CD4-positive, alpha-beta memory T cell (primary cell): ENCODE results near the gene PPP1R1C. TPM values are rescaled to one million over a fixed set of nuclear protein-coding genes. Genes with fewer than 3 reads are reported as not detected.

Experiments
- CTCF ChIA-PET: fragments of 350-600 bp; sonication (Branson Sonifier 250); formaldehyde crosslinking; loops from one replicate; lab custom pipeline; 2021; ENCODE audit warnings: inconsistent platforms; ENCODE audit not compliant: partially characterized antibody; lab: Charles Lee
- POLR2A ChIA-PET: fragments of 350-600 bp; sonication (Branson Sonifier 250); formaldehyde crosslinking; loops from one replicate; lab custom pipeline; 2021; ENCODE audit not compliant: partially characterized antibody; lab: Charles Lee
- DNase-seq, 5 donors: peaks; one replicate each; pipeline versions ENCODE4 v3.0.0 to v3.0.0-alpha.2; 2020 to 2022; ENCODE audit warnings: mixed read lengths in 1 of 5
- H3K27ac ChIP-seq: one replicate; pipeline ENCODE4 v1.7.0; 2013; ENCODE audit warnings: low read depth, low read length
- H3K27me3 ChIP-seq: 2 replicates; pipeline ENCODE4 v1.7.0; 2013; ENCODE audit warnings: mild to moderate bottlenecking, low read length, moderate library complexity; ENCODE audit not compliant: insufficient read depth
- H3K36me3 ChIP-seq: 2 replicates; pipeline ENCODE4 v1.7.0; 2013; ENCODE audit warnings: mild to moderate bottlenecking, low read length, moderate library complexity; ENCODE audit not compliant: insufficient read depth
- H3K4me1 ChIP-seq: 2 replicates; pipeline ENCODE4 v1.7.0; 2013; ENCODE audit warnings: mild to moderate bottlenecking, low read length, moderate library complexity; ENCODE audit not compliant: insufficient read depth
- H3K4me3 ChIP-seq, 2 donors: one replicate each; pipeline ENCODE4 v1.7.0; 2013; ENCODE audit warnings: low read length in 2 of 2, mild to moderate bottlenecking in 1 of 2
- H3K9me3 ChIP-seq, 2 donors: one replicate each; pipeline ENCODE4 v1.7.0; 2013; ENCODE audit warnings: low read length in 2 of 2, control low read depth in 1 of 2; ENCODE audit not compliant: control insufficient read depth in 1 of 2
- H3K27ac Mint-ChIP-seq, 7 donors: one replicate each; pipeline ENCODE4 v1.8.0; 2020 to 2021; ENCODE audit warnings: mixed read lengths in 7 of 7, mild to moderate bottlenecking in 6 of 7, inconsistent platforms in 3 of 7, moderate library complexity in 3 of 7
- H3K27me3 Mint-ChIP-seq, 2 donors: one replicate each; pipeline ENCODE4 v1.8.0; 2020 to 2021; ENCODE audit warnings: mixed read lengths in 2 of 2
- H3K36me3 Mint-ChIP-seq, 2 donors: one replicate each; pipeline ENCODE4 v1.8.0; 2020 to 2021; ENCODE audit warnings: mixed read lengths in 2 of 2, inconsistent platforms in 1 of 2, mild to moderate bottlenecking in 1 of 2
- H3K4me1 Mint-ChIP-seq, 4 donors: one replicate each; pipeline ENCODE4 v1.8.0; 2020 to 2021; ENCODE audit warnings: mixed read lengths in 4 of 4, mild to moderate bottlenecking in 1 of 4
- H3K4me3 Mint-ChIP-seq, 8 donors: one replicate each; pipeline ENCODE4 v1.8.0; 2020 to 2021; ENCODE audit warnings: mixed read lengths in 8 of 8, mild to moderate bottlenecking in 7 of 8, moderate library complexity in 6 of 8, inconsistent platforms in 3 of 8
- H3K9me3 Mint-ChIP-seq, 8 donors: one replicate each; pipeline ENCODE4 v1.8.0; 2020 to 2021; ENCODE audit warnings: mixed read lengths in 8 of 8, mild to moderate bottlenecking in 5 of 8, inconsistent platforms in 3 of 8, moderate library complexity in 1 of 8
- intact Hi-C: fragments of 100-400 bp; cut with micrococcal nuclease; formaldehyde crosslinking; loops from one replicate; pipeline ENCODE4 v1.15.1; 2023
- polyA plus RNA-seq, 2 donors: library from polyadenylated mRNA; unstranded; fragments of 300-500 nt; fragmentation: Illumina TruSeq; gene quantifications; one replicate each; pipeline ENCODE4 v1.2.3, GENCODE V29; 2021
- total RNA-seq, 2 experiments: library from RNA; stranded (reverse); gene quantifications; one replicate each; pipeline ENCODE4 v1.2.3, GENCODE V29; 2021

The PPP1R1C gene
- total and polyA plus RNA-seq, 4 experiments from 2014 or later = not detected

DNA sequence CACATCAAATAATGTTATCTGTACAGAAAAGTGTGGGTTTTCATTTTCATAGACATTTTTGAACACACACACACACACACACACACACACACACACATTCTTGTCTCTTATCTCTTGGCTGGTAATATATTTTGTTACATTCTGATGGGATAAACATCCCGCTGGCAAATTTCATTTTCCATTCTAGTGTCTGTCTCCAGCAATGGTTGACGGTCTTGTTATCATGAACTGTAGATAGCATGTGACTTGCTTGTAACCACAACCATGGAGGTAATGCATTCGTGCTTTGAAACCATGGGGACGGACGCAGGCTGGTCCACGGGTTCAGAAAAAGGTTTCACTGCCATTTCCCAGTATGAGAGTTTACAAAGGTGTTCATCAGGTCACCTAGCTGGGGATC is 156.4 kb downstream of the PPP1R1C start:
- no peak overlapping the region for H3K4me3 Mint-ChIP-seq
- H3K4me1 ChIP-seq = no peaks in the 10 kb centered on the region
- ChIA-PET POLR2A (no interaction called here), CTCF (no interaction called here)
- H3K4me3 ChIP-seq = no peak overlapping the region
- no peaks in the 10 kb centered on the region for H3K27me3 ChIP-seq
- H3K27ac ChIP-seq = no peak overlapping the region
- H3K27ac Mint-ChIP-seq = no peak overlapping the region
- no peaks in the 10 kb centered on the region for H3K36me3 ChIP-seq
- H3K4me1 Mint-ChIP-seq = no peaks in the 10 kb centered on the region
- no peak for DNase-seq
- intact Hi-C loops = no loop called here
- H3K36me3 Mint-ChIP-seq = no peaks in the 10 kb centered on the region
- peaks cover 1 to 7% of the 10 kb centered on the region in 2 donors for H3K27me3 Mint-ChIP-seq
- H3K9me3 ChIP-seq = no peaks in the 10 kb centered on the region
- H3K9me3 Mint-ChIP-seq = no peaks in the 10 kb centered on the region

DNA sequence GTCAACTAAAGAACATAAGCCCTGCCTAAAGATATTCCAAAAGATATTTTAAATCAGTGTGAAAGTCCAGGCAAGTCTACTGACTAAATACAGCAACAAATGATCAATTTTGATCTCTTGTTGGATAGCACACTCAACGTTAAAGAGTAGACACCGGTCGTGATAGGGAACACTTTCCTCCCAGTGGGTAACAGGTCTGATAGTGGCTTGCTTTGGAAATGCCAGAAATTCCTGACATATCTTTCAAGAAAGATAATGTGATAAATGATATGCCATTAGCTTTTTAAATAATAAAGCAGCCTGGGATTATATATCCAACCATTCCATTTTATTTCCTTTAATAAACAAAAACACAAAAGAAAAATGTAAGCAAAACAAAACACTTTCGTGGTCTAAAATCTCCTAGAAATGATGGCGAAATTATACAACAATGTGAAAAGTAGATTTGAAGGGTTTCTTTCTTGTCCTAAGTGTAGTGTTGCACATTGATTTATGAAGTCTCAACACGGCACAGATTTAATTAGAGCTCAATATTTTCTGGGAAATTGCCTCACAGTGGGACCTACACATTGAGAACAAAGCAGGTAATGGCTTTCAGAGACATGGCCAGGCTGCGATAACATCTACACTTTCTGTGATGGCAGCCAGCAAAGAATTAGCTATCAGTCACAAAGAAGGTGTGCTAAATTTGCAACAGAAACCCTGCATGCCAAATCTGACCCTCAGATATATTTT is 158.6 kb downstream of the PPP1R1C start:
- ChIA-PET CTCF (no interaction called here), POLR2A (no interaction called here)
- peaks cover 0 to 4% of the 10 kb centered on the region in 2 donors for H3K27me3 Mint-ChIP-seq
- H3K27ac Mint-ChIP-seq = no peak overlapping the region
- Histone ChIP-seq H3K27me3 (no peaks in the 10 kb centered on the region), H3K9me3 (no peaks in the 10 kb centered on the region), H3K27ac (no peak overlapping the region), H3K4me3 (no peak overlapping the region), H3K36me3 (no peaks in the 10 kb centered on the region), H3K4me1 (no peaks in the 10 kb centered on the region)
- H3K4me3 Mint-ChIP-seq = no peak overlapping the region
- H3K36me3 Mint-ChIP-seq = no peaks in the 10 kb centered on the region
- intact Hi-C loops = no loop called here
- H3K9me3 Mint-ChIP-seq = no peaks in the 10 kb centered on the region
- DNase-seq = no peak
- H3K4me1 Mint-ChIP-seq = no peaks in the 10 kb centered on the region

DNA sequence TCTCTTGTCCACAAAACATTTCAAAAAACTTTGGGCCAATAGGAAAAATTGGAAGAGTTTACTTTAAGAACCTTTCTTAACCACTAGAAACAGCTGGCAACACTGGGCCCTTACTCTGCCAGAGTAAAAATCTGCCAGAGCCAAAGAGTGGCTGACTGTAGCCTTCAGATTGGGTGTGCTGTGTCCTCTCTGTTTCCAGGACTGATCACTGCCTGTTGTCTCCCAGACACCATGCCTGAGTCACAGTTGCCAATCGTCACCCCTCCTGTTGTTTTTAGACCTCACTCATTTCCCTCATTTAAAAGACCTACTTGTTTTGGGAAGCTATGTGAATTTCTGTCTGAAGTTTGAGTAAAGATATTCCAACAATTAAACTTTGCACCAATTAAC is 159.1 kb downstream of the PPP1R1C start:
- ChIA-PET CTCF (no interaction called here), POLR2A (no interaction called here)
- intact Hi-C loops = no loop called here
- Mint-ChIP-seq H3K36me3 (no peaks in the 10 kb centered on the region), H3K4me3 (no peak overlapping the region), H3K27me3 (peaks cover 0 to 2% of the 10 kb centered on the region in 2 donors), H3K9me3 (no peaks in the 10 kb centered on the region), H3K4me1 (no peaks in the 10 kb centered on the region), H3K27ac (no peak overlapping the region)
- Histone ChIP-seq H3K36me3 (no peaks in the 10 kb centered on the region), H3K27me3 (no peaks in the 10 kb centered on the region), H3K4me1 (no peaks in the 10 kb centered on the region), H3K4me3 (no peak overlapping the region), H3K27ac (no peak overlapping the region), H3K9me3 (no peaks in the 10 kb centered on the region)
- DNase-seq = no peak

DNA sequence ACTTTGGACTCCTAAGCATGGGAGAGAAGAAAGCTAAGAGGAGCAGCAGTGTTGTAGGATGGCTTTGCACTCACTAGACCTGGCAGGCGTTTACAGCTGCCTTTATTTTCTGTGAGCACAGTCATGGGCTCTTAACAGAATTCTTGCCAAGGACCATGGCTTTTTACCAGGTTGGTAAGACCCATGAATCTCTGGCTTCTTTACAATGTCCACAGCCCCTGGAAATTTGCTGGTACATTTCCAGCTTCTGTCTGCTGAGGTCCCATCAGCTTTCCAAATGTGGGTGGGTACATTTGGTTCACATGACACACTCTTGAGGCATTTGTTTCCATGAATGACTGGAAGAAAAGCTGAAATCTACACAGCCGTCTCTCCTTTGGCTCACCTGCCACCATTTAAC is 162.7 kb downstream of the PPP1R1C start:
- no peak overlapping the region for H3K4me3 Mint-ChIP-seq
- intact Hi-C loops = no loop called here
- peaks cover 0 to 2% of the 10 kb centered on the region in 2 donors for H3K27me3 Mint-ChIP-seq
- H3K4me1 ChIP-seq = no peaks in the 10 kb centered on the region
- H3K36me3 Mint-ChIP-seq = no peaks in the 10 kb centered on the region
- H3K9me3 ChIP-seq = no peaks in the 10 kb centered on the region
- no peak overlapping the region for H3K27ac ChIP-seq
- H3K36me3 ChIP-seq = no peaks in the 10 kb centered on the region
- peaks cover 0 to 2% (median 0%) of the 10 kb centered on the region in 8 donors for H3K9me3 Mint-ChIP-seq
- no peaks in the 10 kb centered on the region for H3K27me3 ChIP-seq
- no peak overlapping the region for H3K4me3 ChIP-seq
- no peak overlapping the region for H3K27ac Mint-ChIP-seq
- no peaks in the 10 kb centered on the region for H3K4me1 Mint-ChIP-seq
- ChIA-PET CTCF (no interaction called here), POLR2A (no interaction called here)
- DNase-seq = no peak

DNA sequence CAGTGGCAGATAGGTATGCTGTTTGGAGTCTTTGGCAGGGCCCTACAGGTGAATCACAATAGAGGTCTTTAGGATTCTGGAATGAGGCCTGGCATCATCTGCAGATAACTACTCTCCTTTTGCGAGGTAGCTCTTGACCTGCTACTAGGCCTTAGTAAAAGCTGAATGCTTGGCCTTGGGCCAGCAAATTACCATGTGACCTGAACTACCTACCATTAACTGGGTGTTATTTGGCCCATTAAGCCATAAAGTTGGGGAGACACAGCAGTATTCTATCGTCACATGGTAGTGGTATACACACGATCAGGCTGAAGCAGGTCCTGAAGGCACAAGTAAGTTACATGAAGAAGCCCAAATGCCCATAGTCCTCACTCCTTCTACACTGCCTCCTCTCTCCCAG is 178.2 kb downstream of the PPP1R1C start:
- no peaks in the 10 kb centered on the region for H3K4me1 Mint-ChIP-seq
- DNase-seq = no peak
- H3K4me3 Mint-ChIP-seq = no peak overlapping the region
- ChIA-PET POLR2A (no interaction called here), CTCF (no interaction called here)
- Histone ChIP-seq H3K36me3 (no peaks in the 10 kb centered on the region), H3K27ac (no peak overlapping the region), H3K4me3 (no peak overlapping the region), H3K27me3 (no peaks in the 10 kb centered on the region), H3K4me1 (no peaks in the 10 kb centered on the region), H3K9me3 (no peaks in the 10 kb centered on the region)
- H3K36me3 Mint-ChIP-seq = no peaks in the 10 kb centered on the region
- H3K27ac Mint-ChIP-seq = no peak overlapping the region
- peaks cover 2 to 3% of the 10 kb centered on the region in 2 donors for H3K27me3 Mint-ChIP-seq
- intact Hi-C loops = no loop called here
- H3K9me3 Mint-ChIP-seq = no peaks in the 10 kb centered on the region

DNA sequence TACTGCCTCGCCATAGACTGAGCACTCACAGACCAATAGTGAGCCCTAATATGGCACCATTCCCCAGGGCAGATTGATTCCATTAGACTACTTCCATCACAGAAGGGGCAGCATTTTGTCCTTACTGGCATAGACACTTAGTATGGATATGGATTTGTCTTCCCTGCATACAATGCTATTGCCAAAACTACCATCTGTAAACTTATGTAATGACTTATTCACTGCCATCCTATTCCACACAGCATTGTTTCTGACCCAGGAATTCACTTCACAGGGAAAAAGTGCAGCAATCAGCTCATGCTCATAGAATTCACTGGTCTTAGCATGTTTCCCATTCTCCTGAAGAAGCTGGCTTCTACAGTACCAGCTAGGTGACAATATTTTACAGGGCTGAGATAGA is 179.0 kb downstream of the PPP1R1C start:
- Histone ChIP-seq H3K9me3 (no peaks in the 10 kb centered on the region), H3K4me3 (no peak overlapping the region), H3K27ac (no peak overlapping the region), H3K36me3 (no peaks in the 10 kb centered on the region), H3K4me1 (no peaks in the 10 kb centered on the region), H3K27me3 (no peaks in the 10 kb centered on the region)
- POLR2A ChIA-PET = no interaction called here
- no peak overlapping the region for H3K4me3 Mint-ChIP-seq
- peaks cover 2 to 3% of the 10 kb centered on the region in 2 donors for H3K27me3 Mint-ChIP-seq
- H3K27ac Mint-ChIP-seq = no peak overlapping the region
- intact Hi-C loops = no loop called here
- H3K36me3 Mint-ChIP-seq = no peaks in the 10 kb centered on the region
- H3K4me1 Mint-ChIP-seq = no peaks in the 10 kb centered on the region
- H3K9me3 Mint-ChIP-seq = no peaks in the 10 kb centered on the region
- no peak for DNase-seq
- CTCF ChIA-PET = no interaction called here

DNA sequence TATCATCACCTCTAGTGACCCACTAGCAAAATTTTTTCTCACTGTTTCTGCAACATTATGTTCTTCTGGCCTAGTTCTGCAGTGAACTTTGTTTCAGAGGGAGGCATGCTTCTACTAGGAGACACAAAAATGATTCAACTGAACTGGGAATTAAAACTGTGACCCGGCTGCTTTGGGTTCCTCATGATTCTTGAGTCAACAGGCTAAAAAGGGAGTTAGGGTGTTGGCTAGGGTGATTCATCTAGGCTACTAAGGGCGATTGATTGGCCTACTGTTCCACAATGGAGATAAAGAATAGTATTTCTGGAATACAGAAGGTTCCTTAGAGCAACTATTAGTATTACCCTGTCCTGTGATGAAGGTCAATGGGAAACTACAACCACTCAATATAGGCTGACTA is 179.5 kb downstream of the PPP1R1C start:
- CTCF ChIA-PET = no interaction called here
- H3K4me3 Mint-ChIP-seq = no peak overlapping the region
- no peak for DNase-seq
- Histone ChIP-seq H3K9me3 (no peaks in the 10 kb centered on the region), H3K4me3 (no peak overlapping the region), H3K36me3 (no peaks in the 10 kb centered on the region), H3K27ac (no peak overlapping the region), H3K27me3 (no peaks in the 10 kb centered on the region), H3K4me1 (no peaks in the 10 kb centered on the region)
- H3K4me1 Mint-ChIP-seq = no peaks in the 10 kb centered on the region
- H3K9me3 Mint-ChIP-seq = no peaks in the 10 kb centered on the region
- intact Hi-C loops = no loop called here
- no peak overlapping the region for H3K27ac Mint-ChIP-seq
- H3K36me3 Mint-ChIP-seq = no peaks in the 10 kb centered on the region
- H3K27me3 Mint-ChIP-seq = peaks cover 2% of the 10 kb centered on the region in 2 donors
- POLR2A ChIA-PET = no interaction called here
